ENCODE data around the gene NDUFV1.
"Not testable (repeated sequence)": the region's sequence is repeated elsewhere in the genome, so short reads cannot be mapped to it uniquely, and the experiment has no call there.

NDUFV1 gene

GRCh38 chr11:67606492-67607295 is at the start of gene NDUFV1:
NDUFV1 (plus strand) TSS chr11:67606936; CDS start chr11:67607005, 69 bp downstream.
- DNase-seq: peak; percentile 98

DNA sequence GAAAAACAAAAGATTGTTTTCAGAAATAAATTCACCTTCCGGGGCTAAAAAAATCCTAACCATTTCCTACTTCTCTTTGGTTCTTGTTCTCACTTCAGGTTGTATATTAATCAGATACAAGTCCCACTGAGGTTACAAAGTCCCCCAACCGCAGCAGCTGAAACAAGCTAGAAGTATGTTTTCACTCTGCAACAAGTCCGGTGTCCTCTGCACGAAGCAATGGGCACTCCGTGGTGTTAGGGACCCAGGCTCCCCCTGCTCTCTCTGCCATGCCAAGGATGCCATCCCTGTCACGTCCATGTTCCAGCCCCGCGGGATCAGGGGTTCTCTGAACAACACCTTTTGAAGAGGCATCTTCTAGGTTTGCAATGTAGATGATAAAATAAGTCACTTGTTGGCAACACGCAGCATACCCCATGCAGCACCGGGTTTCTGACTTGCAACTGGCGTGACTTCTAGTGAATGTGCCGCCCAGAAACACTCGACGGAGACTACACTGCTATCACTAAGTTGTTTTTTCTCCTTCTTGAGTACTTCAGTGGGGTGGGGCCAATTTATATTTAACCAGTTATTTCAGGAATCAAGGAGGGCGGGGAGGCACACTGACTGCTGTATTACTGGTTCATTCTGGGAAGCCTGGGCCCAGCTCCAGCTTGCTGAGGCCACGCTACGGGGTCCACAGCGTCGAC is 48.5 kb upstream of the NDUFV1 start:
- DNase-seq: no peak

GRCh38 chr11:67561971-67562619 is 44.6 kb upstream of the NDUFV1 start:
- DNase-seq: no peak

- no peak for DNase-seq
These were observed 43.6 kb upstream of the NDUFV1 start for GRCh38 chr11:67562963-67563704.

GRCh38 chr11:67563705-67564114 is 43.0 kb upstream of the NDUFV1 start:
- not testable (repeated sequence) for DNase-seq

GRCh38 chr11:67564230-67564629 is 42.5 kb upstream of the NDUFV1 start:
- no peak for DNase-seq

DNA sequence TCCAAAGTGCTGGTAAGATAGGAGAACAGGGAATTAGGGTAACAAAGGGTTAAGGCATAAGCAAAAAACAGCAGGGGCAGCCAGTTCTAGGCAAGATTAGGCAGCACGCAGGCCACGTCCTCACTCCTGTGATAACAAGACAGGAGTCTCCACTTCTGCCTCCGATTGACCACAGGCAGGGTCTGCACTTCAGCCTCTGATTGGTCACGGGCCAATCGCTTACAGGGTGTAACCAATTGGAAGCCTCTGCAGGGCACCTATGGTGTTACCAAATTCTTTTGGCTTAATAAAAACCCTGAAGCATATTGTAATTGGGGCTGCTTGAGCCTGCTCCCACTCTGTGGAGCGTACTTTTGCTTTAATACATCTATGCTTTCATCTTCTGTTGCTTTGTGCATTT is 35.3 kb upstream of the NDUFV1 start:
- no peak for DNase-seq

GRCh38 chr11:67572305-67572704 is 34.4 kb upstream of the NDUFV1 start:
- DNase-seq: no peak

DNA sequence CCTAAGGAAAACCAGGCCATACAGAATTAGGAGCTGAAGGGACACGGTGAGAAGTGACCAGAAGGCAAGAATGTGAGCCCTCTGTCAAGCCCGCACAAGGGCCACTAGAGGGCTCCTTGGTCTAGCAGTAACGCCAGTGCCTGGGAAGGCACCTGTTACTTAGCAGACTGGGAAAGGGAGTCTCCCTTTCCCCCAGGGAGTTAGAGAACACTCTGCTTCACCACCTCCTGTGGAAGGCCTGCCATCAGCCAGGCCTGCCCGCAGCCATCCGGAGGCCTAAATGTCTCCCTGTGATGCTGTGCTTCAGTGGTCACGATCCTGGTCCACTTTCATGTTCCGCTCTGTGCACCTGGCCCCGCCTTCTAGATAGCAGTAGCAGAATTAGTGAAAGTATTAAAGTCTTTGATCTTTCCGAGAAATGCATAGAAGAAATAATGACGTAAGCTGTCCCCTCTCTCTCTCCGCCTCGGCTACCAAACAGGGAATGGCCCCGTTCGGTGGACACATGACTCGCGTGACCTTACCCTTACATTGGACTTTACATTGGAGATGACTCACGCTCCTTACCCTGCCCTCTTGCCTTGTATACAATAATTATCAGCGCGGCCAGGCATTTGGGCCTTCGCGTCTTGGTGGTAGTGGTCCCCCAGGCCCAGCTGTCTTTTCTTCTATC is 33.9 kb upstream of the NDUFV1 start:
- DNase-seq: peak in 1 of 2 experiments; percentile 39

DNA sequence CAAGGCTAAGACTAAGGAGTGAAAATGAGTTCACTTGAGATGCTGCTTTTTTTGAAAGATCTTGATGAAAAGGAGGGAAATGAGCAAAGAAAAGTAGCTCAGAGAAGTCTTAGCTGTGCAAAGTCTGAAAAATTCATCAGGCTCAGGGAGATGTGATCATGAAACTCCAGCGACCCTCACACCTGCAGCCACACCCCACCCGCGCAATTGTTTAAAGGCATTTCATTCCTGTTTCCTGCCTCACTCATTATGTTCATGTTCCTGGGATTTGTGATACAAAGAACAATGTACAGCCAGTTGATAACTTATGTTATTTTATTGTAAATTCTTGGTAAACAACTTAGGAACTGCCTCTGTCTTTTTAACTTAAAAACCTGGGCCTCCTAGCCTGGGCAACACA is 31.8 kb upstream of the NDUFV1 start:
- DNase-seq: no peak

DNA sequence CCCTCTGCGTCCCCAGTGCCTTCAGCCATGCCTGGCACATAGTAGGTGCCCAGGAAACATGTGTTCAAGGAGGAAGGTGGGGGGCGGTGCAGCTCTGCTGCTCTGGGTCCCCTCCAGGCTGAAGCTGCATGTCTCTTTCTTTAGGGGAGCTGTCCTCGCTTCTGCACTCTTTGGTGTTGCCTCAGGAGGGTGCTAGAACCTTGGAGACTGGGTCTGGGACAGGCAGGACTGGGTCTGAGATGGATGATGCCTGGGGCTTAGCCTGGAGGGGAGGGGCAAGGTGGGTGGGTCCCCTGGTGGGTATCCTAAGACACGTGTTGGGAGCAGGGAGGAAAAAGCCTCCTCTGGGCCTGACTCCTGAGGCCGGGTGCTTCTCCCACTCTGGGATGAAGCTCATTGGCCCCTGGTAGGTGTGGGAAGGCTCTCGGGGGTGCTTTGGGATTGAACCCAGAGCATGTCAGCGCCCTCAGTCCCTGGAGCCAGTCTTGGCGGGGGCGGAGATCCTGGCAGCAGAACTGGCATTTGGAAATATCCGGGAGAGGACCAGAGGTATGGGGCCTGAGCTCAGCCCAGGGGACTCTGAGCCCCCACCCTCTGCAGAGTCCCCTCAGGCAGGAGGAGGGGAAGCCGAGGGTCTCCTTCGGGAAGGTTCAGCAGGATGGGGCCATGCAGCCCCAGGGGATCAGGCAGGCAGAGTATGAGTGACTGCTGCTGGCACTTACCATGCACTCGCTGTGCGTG is 29.8 kb upstream of the NDUFV1 start:
- DNase-seq: no peak

- no peak for DNase-seq
These were observed 28.8 kb upstream of the NDUFV1 start for GRCh38 chr11:67577951-67578350.

GRCh38 chr11:67581469-67581868 is 25.3 kb upstream of the NDUFV1 start:
- no peak for DNase-seq

GRCh38 chr11:67582011-67582410 is 24.7 kb upstream of the NDUFV1 start:
- no peak for DNase-seq

DNA sequence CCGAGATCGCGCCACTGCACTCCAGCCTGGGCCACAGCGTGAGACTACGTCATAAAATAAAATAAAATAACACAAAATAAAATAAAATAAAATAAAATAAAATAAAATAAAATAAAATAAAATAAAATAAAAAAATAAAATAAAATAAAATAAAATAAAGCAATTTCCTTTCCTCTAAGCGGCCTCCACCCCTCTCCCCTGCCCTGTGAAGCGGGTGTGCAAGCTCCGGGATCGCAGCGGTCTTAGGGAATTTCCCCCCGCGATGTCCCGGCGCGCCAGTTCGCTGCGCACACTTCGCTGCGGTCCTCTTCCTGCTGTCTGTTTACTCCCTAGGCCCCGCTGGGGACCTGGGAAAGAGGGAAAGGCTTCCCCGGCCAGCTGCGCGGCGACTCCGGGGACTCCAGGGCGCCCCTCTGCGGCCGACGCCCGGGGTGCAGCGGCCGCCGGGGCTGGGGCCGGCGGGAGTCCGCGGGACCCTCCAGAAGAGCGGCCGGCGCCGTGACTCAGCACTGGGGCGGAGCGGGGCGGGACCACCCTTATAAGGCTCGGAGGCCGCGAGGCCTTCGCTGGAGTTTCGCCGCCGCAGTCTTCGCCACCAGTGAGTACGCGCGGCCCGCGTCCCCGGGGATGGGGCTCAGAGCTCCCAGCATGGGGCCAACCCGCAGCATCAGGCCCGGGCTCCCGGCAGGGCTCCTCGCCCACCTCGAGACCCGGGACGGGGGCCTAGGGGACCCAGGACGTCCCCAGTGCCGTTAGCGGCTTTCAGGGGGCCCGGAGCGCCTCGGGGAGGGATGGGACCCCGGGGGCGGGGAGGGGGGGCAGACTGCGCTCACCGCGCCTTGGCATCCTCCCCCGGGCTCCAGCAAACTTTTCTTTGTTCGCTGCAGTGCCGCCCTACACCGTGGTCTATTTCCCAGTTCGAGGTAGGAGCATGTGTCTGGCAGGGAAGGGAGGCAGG is 23.2 kb upstream of the NDUFV1 start, which contains the start of gene GSTP1:
TSS of gene GSTP1 (plus strand) at position 566 of the 958 bp plus-strand sequence. CDS start at position 598, 32 bp downstream.
- DNase-seq: peak; percentile 87 to 89

DNA sequence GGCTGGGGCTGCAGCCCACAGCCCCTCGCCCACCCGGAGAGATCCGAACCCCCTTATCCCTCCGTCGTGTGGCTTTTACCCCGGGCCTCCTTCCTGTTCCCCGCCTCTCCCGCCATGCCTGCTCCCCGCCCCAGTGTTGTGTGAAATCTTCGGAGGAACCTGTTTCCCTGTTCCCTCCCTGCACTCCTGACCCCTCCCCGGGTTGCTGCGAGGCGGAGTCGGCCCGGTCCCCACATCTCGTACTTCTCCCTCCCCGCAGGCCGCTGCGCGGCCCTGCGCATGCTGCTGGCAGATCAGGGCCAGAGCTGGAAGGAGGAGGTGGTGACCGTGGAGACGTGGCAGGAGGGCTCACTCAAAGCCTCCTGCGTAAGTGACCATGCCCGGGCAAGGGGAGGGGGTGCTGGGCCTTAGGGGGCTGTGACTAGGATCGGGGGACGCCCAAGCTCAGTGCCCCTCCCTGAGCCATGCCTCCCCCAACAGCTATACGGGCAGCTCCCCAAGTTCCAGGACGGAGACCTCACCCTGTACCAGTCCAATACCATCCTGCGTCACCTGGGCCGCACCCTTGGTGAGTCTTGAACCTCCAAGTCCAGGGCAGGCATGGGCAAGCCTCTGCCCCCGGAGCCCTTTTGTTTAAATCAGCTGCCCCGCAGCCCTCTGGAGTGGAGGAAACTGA is 22.4 kb upstream of the NDUFV1 start:
- peak; percentile 47 to 60 for DNase-seq

DNA sequence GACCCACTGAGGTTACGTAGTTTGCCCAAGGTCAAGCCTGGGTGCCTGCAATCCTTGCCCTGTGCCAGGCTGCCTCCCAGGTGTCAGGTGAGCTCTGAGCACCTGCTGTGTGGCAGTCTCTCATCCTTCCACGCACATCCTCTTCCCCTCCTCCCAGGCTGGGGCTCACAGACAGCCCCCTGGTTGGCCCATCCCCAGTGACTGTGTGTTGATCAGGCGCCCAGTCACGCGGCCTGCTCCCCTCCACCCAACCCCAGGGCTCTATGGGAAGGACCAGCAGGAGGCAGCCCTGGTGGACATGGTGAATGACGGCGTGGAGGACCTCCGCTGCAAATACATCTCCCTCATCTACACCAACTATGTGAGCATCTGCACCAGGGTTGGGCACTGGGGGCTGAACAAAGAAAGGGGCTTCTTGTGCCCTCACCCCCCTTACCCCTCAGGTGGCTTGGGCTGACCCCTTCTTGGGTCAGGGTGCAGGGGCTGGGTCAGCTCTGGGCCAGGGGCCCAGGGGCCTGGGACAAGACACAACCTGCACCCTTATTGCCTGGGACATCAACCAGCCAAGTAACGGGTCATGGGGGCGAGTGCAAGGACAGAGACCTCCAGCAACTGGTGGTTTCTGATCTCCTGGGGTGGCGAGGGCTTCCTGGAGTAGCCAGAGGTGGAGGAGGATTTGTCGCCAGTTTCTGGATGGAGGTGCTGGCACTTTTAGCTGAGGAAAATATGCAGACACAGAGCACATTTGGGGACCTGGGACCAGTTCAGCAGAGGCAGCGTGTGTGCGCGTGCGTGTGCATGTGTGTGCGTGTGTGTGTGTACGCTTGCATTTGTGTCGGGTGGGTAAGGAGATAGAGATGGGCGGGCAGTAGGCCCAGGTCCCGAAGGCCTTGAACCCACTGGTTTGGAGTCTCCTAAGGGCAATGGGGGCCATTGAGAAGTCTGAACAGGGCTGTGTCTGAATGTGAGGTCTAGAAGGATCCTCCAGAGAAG is 21.6 kb upstream of the NDUFV1 start:
- DNase-seq: no peak

GRCh38 chr11:67585911-67586310 is 20.8 kb upstream of the NDUFV1 start:
- DNase-seq: no peak

Data from activated T-cell treated with anti-CD3 and anti-CD28 coated beads, Interleukin-2, amount 50 U/mL, for 48 hours (primary cell).